HG03354 (cell line): ENCODE results near the gene AP5S1.

Experiments used
- ATAC-seq: cut with Tn5 transposase; IDR thresholded peaks from one replicate; pipeline ENCODE4 v1.9.1; 2021; ENCODE audit warnings: mild to moderate bottlenecking; ENCODE audit not compliant: unreplicated experiment, poor library complexity, severe bottlenecking

AP5S1 gene, protein sequence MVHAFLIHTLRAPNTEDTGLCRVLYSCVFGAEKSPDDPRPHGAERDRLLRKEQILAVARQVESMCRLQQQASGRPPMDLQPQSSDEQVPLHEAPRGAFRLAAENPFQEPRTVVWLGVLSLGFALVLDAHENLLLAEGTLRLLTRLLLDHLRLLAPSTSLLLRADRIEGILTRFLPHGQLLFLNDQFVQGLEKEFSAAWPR

DNA sequence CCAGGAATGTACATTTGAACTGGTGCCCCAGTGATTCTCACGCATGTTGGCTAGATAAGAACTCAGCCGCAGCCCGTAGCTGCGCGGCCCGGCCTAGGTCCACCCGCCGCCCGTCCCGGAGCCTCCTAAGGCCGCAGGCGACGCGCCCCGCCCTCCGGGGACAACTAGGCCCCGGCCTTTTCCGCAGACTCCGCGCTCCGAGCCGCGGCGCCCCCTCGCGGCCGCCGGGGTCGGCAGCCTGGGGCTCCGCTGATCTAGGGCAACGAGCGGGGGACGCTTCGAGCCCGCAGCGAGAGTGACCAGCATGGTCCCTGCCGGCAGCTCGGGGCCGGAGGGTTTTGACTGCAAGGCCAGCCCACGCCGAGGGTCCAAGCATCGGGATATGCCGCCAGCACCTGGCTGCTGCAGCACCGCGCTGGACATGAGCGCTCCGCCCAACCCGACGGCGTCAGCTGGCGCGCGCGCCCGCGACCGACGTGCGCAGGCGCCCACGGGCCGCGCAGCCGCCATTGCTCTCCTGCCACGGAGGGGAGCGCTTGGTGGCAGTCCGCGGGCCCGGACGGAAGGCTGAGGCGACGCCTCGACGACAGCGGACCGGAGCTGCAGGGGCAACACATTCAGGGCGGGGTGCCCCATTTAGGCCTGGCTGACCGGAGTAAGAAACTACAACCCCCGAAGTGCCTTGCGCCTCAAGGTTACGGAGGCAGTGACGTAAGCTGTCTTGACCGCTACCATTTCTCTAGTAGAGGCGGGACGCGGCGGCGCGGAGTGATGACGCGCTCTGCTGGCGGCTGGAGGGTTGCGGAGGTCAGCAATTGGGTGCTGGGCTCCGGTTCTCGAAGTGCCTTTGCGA is at the start of gene AP5S1:
AP5S1 (plus strand) TSS at position 500 of the 853 bp plus-strand sequence. CDS start 1,571 bp downstream, outside the sequence.
- ATAC-seq = peak; percentile 81

DNA sequence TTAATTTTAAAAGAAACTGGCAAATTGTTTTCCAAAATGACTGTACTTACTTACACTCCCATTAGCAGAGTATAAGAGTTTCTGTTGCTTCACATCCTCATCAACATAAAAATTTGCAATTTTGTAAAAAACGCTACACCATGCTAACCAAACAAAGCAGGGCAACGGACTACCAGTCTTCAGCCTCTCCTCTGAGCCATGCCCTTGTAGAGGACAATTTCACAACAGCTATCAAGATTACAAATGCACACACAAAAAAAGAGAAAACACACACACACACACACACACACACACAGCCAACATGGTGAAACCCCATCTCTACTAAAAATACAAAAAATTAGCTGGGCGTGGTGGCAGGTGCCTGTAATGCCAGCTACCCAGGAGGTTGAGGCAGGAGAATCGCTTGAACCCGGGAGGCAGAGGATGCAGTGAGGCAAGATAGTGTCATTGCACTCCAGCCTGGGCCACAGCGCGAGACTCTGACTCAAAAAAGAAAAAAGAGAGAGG is 48.7 kb upstream of the AP5S1 start:
- ATAC-seq = no peak

DNA sequence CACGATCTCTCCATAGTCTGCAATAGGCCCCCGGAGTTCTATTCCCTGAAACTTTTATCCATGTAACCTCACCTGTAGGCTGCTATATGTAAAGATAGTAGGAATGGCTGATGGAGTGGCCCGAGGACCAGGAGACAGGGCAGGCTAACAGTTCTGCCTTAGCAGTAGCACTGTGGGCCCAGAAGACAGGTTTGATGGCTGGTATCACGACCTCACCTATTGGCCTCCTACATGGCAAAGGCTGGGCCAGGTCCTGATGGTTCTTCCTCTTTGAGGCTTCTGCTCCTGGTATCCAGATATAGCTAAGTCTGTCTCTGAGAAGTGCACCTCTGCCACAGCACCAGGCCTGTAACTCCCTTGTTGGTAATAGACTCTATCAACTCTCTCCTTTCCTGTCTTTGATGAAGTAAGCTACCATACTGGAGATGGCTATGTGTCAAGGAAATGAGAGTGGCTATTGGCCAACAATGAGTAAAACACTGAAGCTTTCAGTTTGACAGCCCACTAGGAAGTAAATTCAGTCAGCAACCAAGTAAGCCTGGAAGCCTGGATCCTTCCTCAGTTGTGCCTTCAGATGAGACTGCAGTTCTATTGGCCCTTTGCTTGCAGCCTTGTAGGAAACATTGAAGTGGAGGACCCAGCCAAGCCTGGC is 44.8 kb upstream of the AP5S1 start:
- no peak for ATAC-seq

DNA sequence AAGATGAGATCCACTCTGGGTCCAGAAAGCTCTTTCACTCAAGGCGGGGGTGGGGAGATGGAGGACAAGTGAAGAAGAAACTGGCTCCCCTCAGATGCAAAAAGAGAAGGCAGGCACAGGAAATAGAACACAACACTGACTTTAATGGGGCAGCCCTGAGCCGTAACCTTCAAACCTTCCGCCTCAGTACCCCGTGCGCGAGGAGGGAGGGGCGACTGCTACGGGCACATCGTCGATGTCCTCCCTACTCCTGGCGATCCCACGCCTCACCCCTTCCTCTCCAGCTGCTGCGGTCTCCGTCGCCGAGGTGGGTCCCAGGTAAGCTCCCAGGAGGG is 43.0 kb upstream of the AP5S1 start:
- no peak for ATAC-seq

DNA sequence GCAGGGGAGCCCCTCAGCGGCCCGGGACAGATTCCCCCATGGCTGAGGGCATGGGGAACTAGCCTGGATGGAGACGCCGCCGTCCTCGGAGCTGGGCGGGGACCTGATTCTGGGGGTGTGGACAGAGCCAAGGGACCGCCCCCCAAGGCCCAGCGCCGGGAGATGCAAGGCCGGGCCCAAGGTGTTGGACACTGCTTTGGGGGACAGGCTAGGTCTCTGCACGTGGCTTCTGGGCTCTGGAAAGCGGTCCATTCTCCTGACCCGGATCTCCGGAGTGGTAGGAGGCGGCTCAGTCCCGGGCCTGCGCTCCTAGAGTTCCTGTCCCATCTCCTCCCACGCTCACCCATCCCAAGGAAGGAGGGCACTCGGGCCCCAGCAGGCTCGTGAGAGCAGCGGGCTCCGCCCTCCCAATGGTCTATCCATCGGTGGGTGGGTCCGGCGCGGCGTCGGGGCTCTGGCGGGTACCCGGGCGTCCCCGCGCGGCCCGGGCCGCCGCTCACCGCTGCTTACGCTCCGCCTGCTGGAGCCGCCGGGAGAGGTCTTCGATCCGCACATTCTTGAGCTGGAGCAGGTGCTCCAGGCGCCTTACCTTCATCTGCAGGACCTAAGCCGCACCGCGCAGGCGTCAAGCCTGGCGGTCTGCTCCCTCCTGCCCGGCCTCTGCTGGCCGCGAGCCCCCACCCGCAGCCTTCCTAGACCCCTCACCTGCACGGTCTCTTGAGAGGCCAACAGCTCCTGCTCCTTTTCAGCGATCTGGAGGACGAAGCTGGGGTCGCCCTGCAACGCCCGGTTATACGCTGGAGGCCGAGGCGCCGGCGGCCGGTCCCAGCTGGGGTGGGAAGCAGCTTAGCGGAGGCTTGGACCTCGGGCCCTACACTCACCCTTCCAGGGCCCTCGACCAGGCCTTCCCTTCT is 42.4 kb upstream of the AP5S1 start:
- ATAC-seq = no peak

DNA sequence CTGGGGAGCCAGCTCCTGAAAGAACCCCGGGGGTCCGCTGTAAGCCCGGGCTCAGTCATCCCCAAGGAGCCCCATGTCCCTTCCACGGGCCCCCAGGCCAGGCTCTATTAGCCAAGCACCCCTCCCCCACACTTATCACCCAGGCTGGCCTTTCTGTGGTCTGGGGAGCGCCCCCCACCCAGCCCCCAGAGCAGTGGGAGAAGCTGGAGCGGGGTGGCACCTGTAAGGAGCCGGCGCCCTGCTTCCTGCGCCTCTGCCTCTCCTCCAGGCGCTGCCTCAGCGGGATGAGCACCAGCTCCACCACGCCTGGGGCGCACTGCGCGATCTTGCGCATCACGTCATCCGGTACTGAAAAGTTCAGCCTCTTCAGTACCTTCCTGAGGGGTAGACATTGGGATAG is 41.4 kb upstream of the AP5S1 start:
- no peak for ATAC-seq

DNA sequence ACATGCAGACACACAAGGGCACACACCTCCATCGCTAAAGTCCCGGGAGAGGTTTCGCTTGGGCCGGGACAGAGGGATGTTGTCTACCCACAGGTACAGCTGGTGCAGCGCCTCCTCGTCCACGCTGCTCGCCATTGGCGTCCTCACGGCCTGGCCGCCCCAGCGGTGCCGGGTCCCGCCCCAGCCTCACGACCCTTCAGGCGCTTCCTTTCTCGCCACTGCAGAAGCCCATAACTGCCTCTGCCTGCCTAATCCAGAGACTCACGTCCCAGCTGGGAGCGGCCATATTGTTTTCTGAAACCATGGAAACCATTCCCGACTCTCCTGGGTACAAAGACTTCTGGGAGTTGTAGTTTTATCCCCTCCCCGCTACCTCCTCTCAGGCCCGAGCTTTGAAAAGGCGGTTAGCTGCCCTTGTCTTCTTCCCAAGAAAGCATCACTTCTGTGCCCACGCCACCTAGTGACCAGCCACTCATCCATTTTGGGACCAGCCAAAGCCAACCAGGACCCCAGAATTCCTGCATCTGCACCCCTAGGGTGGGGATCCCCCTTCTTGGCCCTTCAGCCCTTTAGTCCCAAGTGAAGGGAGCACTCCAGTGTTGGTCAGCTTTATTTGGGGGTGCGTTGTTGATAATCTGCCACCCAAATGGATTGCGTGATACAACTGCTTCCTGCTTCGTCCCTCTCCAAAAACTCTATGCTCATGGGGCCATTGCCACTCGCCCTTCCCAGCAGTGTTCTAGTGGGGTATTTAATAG is 39.0 kb upstream of the AP5S1 start, which contains the start of gene SPEF1:
SPEF1 (minus strand) TSS at position 296 of the 758 bp plus-strand sequence; CDS start at position 135, 161 bp downstream.
- no peak for ATAC-seq

DNA sequence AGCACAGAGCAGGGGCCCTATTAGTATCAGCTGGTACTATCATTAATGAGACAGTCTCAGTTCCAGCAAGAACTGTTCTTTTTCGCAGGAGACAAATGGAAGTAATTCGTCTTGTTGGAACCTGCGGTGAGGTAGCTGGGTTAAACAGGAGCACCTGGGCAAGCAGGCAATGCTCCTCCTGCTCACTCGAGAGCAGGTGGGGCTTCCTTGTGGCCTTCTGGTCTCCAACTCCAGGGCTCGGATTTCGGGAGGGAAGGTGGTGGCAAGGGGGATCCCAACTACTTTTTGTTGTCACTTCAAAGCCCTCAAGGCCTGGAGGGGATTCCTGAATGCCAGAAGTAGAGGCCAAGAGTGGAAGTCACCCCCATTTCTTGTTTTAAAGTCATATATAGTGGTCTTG is 37.8 kb upstream of the AP5S1 start:
- ATAC-seq = no peak

DNA sequence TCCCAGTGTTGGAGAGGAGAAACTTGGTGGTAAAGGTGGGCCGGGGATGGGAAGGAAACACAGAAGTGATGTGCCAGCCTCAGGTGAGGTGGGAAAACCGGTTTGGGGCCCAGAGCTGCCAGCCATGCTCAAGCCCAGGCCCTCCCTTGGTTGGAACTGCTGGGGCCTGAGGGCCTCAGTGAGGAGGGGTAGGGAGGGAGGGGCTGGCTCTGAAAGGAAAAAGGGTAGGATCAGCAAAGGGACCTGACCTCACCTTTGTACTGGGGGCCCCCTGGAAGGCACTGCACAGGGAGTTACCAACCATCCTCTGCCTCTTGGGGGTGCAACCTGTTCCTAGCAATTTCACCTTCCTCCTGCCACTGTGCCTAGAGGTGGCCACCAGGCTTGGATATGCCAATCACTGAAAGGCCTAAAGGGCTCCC is 37.3 kb upstream of the AP5S1 start:
- ATAC-seq = no peak

DNA sequence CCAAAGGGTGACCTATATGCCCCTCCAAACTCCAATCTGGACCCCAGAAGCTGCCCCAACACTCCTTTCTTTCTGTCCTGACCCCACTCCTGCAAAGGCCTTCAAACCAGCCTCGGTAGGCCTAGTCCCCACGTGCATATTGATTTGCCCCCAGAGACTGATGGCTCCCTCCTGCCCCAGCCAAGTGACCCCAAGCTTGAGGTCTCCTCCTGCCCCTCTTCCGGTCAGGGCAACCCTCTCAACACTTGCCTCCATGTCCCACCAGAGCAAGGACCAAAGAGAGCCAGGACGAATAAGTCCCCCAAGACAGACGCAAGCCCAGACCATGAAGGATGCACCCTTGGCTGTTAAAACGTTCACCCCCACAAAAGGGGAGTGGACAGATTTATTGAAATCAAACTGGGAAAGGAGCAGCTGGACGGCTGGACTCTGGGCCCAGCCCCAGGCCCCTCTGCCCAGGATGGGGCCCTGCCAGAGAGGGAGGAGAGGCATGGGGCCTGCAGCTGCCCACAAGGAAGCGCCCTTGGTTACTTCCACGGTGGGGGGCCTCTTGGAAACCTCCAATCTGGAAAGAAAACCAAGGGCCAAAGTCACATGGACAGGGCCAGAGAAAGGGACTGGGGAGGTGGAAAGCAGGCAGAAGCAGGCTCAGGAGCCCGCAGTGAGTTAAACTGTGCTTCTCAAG is 36.7 kb upstream of the AP5S1 start:
- ATAC-seq = no peak

DNA sequence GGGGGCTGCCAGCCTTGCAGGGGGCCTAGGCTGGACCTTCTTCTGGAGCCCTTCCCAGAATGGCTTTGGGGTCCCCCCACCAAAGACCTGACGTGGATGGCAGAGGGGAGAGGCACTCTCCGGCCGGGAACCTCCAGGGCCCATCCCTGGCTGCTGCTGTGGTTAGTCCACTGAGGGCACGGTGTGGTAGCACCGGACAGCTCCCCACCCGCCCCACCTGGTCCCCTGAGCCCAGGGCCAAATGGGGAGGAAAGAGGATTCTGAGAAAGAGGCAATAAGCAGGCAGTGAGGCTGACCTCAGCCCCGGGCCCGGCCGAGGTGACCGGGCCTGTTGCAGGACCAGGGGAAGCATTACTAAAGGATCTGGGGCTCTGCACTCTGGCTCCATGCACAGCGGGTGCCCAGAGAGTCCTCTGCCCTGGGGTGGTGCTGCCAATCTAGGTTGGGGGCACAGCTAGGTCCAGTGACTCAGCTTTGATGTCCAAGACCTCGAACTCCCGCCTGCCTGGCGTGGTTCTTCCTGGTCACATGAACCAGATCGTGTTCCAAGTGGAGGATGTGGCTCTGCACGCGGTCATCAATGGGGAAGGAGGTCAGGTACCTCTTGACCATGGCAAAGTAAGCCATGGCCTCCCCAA is 36.0 kb upstream of the AP5S1 start:
- ATAC-seq = no peak

DNA sequence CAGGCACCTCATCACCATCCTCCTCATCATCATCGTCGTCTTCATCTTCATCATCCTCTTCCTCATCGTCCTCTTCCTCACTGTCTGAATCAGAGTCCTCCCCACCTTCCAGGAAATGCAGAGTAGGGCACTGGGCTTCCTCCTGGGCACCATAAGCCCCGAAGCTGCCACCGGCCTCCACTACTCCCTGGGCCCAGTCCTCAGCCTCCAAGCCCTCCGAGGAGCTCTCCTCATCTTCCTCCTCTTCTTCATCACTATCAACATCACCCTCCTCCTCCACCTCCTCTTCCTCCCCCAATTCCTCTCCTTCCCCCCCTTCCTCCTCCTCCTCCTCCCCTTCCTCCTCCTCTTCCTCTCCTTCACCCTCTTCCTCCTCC is 35.5 kb upstream of the AP5S1 start:
- ATAC-seq = no peak

DNA sequence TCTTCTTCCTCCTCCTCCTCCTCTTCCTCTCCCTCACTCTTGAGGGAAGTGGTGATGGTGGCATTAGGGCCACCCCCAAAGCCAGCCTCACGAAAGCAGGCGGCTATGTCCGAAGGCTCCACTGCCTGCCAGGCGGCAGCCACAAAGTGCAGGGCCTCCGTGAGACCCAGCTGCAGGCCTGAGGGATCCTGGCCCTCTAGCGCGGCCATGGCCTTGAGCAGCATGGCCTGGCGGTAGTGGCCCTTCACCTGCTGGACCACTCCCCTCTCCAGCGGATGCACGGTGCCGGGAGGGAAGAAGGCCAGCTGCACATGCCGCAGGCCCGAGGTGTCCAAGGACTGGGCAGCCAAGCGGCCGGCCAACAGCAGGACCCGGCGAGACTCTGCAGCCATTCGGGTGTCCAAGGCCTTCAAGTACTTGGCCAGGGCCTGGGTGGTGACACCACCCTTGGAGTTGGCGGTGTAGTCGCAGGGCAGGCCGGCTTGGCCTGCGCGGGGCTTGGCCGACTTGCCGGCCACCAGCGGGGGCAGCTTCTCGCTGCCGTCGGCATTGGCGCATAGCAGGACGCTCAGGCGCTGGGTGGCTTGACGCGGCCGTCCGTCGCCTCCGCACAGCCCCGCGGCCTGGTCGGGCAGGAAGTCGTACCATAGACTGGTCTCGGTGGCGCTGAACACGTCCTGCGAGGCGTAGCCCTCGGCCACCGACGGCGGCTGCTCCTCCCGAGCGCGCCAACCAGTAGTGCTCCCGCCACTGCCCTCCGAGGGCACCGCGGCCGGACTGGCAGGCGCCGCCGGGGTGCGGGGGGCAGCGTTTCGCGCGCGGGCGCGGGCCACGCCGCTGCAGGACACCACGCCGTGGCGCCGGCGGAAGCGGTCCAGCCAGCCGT is 34.9 kb upstream of the AP5S1 start:
- ATAC-seq = no peak

DNA sequence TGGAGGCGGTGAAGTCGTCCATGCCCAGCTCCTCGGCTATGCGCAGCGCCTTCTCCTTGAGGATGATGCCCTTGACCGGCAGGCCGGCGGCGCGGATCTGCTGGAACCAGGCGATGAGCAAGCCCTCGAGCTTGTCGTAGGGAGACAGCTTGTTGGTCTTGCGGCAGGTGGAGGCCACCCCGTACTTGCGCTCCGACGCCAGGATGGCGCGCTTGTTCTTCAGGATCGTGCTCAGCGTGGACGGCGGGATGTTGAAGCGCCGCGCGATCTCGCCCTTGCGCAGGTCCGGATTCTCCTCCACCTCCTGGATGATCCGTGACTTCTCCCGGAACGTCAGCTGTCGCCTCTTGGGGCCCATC is 34.2 kb upstream of the AP5S1 start:
- peak; percentile 43 for ATAC-seq

DNA sequence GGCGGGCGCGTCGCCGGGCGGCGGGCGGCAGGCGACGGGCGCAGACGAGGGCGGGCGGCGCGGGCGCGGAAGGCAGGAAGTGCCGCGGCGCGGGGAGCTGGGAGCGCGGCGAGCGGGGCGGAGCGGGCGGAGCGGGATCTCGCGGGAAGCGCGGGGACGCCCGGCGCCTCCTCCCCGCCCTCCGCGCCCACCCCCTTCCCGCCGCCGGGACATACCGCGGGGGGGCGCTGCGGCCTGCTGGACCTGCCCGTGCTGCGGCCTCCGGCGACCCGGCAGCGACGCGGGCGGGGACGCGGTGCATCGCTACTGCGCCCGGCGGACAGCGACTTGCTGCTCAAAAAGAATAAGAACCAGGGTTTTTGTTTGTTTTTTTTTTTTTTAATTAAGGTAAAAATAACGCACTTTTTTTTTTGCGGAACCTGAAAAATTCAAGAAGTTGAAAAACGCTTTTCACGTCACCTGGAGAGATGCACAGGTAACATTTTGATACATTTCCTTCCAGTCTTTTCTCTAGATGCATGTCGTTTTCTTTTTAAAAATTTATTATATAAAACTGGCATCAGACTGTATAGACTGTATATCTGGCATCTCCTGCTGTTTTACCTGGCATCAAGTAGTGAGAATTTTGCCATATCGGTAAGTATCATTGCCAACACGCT is 33.6 kb upstream of the AP5S1 start, which contains the start of gene CENPB:
CENPB (minus strand) TSS at position 76 of the 659 bp plus-strand sequence. CDS start 257 bp downstream, outside the sequence.
- peak; percentile 82 for ATAC-seq

DNA sequence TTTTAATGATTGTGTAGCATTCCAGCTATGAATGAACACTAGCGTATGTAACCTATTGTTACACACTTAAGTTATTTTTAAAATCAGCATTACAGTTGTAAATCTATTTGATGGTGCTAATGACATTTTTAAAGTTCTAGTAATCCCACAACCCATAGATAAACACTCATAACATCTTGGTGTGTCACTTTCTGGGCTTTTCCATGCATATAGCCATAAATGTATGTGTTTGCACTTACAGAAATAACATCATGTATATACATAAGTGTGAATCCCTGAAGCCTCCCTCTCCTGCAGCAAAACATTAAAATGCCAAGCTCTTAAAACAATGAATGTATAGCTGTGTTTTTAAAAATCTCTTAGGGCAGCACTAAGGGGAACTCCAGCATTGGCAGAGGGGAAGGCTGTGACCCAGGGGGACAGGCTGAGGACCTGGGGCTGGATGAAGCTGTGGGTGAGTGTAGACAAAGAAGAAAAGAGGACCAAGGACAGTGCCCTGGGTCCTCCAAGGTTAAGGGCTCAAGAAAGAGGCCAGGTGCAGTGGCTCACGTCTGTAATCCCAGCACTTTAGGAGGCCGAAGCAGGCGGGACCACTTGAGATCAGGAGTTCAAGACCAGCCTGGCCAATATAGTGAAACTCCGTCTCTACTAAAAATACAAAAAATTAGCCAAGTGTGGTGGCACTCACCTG is 32.9 kb upstream of the AP5S1 start:
- no peak for ATAC-seq
